Mucosa of descending colon (tissue), 3 donors: Measurements from ENCODE around the gene WHRN. TPM values are rescaled to one million over a fixed set of nuclear protein-coding genes. Genes with fewer than 3 reads are reported as not detected.

Experiments used
- ATAC-seq: fragments of 200-7000 bp; cut with Tn5 transposase; one replicate; pipeline ENCODE4 v1.9.1; 2020; ENCODE audit warnings: mild to moderate bottlenecking, moderate library complexity
- DNase-seq, 3 donors: peaks; one replicate each; pipeline ENCODE4 v3.0.0-alpha.2; 2020
- H3K36me3 ChIP-seq: fragments of 200-600 bp; one replicate; pipeline ENCODE4 v1.8.0; 2021; ENCODE audit warnings: low read depth, mild to moderate bottlenecking
- H3K4me1 ChIP-seq: fragments of 200-600 bp; one replicate; pipeline ENCODE4 v1.8.0; 2021; ENCODE audit warnings: low read depth, mild to moderate bottlenecking
- H3K4me3 ChIP-seq: fragments of 200-600 bp; one replicate; pipeline ENCODE4 v1.8.0; 2021; ENCODE audit warnings: mild to moderate bottlenecking
- H3K9me3 ChIP-seq: fragments of 200-600 bp; one replicate; pipeline ENCODE4 v1.8.0; 2021; ENCODE audit warnings: mild to moderate bottlenecking
- CTCF ChIP-seq: fragments of 200-600 bp; IDR thresholded peaks from one replicate; pipeline ENCODE4 v1.8.0; 2022; ENCODE audit warnings: antibody characterized with exemption, mild to moderate bottlenecking
- intact Hi-C, 2 donors: fragments of 100-400 bp; cut with DNase I in 1 of 2; cut with micrococcal nuclease in 1 of 2; formaldehyde crosslinking; loops; one replicate each; pipeline versions ENCODE4 v1.11.0 to v1.11.1; 2022; cut with DNase I, micrococcal nuclease
- total RNA-seq, 3 donors: library from RNA; stranded (reverse); fragmentation: NEBNext Ultra II Directional in 2 of 3; extraction: Animal tissue kit (Norgen Biotek cat#: 25700) in 2 of 3; gene quantifications; one replicate each; pipeline versions ENCODE4 v1.2.1 to v1.2.4, GENCODE V29; 2021 to 2023
- donor health status: DM: no; HTN: no; CAD: no; lungs with moderate emphysema.
- donor health status: DM: no; HTN: no; CAD: no.
- donor health status: DM: no; HTN: yes; CAD: no.

WHRN gene
- total RNA-seq, 3 donors from 2014 or later: 2.8 to 19.1 (median 4.7) TPM

DNA sequence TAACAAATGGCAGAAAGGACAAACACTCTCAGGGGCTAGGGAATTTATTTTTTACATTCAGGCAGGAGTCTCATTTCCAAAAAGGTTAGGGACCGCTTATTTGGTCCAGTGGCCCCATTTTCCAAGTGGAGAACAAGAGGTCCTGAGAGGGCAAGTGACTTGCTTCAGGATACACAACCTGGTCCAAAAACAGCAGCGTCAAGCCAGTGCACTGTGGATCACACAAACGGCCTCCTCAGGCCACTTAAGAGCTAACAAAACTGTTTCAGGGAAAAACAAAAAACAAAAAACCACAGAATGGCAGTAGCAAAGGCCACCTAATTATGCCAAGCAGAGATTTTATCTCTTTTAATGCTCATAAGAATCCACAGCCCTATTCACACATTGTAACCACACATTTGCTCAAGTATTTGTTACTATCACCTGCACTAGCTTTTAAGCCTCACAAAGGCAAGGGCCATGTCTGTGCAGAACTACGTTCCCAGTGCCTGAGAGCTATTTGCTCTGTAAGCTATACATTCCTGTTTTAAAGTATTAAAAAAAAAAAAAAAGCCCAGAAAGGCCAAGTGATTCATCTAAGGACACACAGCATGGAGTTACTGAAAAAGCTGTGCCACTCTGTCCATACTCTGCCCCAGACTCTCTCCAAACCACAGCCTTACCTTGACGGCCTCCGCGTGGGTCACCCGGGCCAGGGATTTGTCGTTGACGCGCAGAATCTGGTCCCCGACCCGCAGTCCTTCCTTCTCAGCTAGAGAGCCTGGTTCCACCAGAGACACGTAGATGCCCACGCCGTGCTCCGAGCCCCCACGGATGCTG is 1.5 kb downstream of the WHRN start:
- Histone ChIP-seq H3K9me3 (no peaks in the 10 kb centered on the region), H3K4me3 (no peak overlapping the region), H3K4me1 (peaks cover 14% of the 10 kb centered on the region), H3K36me3 (no peaks in the 10 kb centered on the region)
- no peak for ATAC-seq
- intact Hi-C loops: no loop called here
- no peak for TF ChIP-seq CTCF
- DNase-seq: no peak

- H3K4me1 ChIP-seq: peaks cover 14% of the 10 kb centered on the region
- H3K36me3 ChIP-seq: no peaks in the 10 kb centered on the region
- no peak for TF ChIP-seq CTCF
- no peaks in the 10 kb centered on the region for H3K9me3 ChIP-seq
- no peak overlapping the region for H3K4me3 ChIP-seq
- ATAC-seq (no peak), DNase-seq (no peak)
- intact Hi-C loops: no loop called here
Measured at GRCh38 chr9:114503009-114503408, 2.3 kb downstream of the WHRN start.

DNA sequence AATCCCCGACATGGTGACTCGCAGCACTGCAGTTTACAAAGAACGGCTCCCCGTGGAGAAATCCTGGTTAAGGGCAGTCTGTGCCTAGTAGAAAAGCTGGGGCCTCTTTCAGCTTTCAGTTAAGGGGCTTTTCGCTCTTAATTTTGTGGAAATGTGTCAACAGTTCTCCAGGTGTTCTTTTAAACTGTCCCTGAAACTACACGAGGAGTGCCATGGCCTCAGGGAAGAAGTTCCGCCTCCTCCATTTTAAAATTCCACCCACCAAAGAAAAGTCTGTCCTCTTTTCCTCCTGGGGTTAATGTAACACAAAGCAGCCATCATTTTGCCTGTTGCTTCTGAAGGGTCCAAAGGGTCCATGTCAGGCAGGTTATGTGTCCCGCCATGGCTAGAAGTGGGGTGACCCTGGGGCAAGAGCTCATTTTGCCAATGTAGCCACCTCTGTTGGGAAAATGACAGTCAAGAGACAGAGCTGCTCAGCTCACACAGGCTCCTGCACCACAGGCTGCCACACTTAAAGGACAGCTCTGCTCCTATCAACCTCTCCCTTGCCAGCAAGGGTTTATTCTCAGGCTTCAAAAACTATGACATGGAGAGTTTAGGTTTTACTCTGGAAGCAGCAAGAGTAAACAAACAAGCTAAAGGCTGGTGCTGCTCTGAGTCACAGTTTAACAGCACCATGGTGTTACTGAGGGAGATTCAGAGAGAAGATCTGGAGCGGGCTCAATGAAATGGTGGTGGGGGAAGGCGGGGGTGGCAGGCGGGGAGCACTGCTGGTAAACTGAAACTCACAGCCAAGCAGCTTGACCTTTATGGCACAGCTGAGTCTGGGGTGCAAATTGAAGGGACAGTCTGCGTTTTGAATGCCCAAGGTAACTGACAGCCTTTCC is 3.2 kb downstream of the WHRN start:
- DNase-seq: no peak
- no peaks in the 10 kb centered on the region for H3K36me3 ChIP-seq
- ATAC-seq: peak; percentile 3
- no peak overlapping the region for H3K4me3 ChIP-seq
- peaks cover 14% of the 10 kb centered on the region for H3K4me1 ChIP-seq
- TF ChIP-seq CTCF: no peak
- intact Hi-C loops: no loop called here
- H3K9me3 ChIP-seq: no peaks in the 10 kb centered on the region

GRCh38 chr9:114500697-114501292 is 4.5 kb downstream of the WHRN start:
- DNase-seq (no peak), ATAC-seq (no peak)
- intact Hi-C loops: no loop called here
- no peaks in the 10 kb centered on the region for H3K9me3 ChIP-seq
- no peak overlapping the region for H3K4me3 ChIP-seq
- H3K4me1 ChIP-seq: peaks cover 14% of the 10 kb centered on the region
- no peaks in the 10 kb centered on the region for H3K36me3 ChIP-seq
- no peak for TF ChIP-seq CTCF

DNA sequence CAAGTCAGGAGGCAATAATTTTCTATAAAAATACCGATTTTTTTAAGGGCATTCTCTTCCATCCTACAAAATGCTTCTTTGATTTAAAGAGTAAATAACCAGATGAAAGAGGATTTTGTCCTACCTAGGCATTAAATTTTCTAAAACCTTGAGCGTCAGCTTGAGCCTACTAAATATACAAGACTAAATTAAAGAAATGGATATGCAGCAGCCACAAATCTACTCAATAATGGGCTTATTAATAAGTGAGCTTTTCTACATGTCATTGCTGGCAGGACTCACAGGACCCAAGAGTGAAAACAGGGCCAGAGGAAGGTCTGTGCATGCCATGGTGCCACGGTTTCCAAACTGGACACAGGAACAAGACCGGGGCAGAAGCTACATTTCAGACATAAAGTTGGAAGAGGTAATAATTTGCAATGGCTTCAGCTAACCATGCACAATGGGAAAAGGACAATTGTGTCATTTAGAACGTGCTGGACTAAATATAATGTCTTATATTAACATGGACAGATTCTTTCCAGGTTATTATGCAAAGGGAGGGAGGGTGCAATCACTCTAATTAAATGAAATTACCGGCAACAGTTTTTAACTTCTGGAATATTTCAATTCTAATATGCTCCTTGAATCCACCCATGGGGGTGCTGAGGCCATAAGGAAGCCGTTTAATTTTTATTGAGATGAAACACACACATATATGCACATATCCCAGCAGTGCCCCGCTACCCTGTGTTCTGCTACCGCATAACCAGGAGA is 5.2 kb downstream of the WHRN start:
- TF ChIP-seq CTCF: no peak
- intact Hi-C loops: loop anchor here in 1 of 2 donors (10.0 kb wide), 1 partner anchor 95 kb away; no protein-coding TSS in a partner anchor
- no peak for ATAC-seq
- no peak for DNase-seq
- no peak overlapping the region for H3K4me3 ChIP-seq
- H3K9me3 ChIP-seq: no peaks in the 10 kb centered on the region
- peaks cover 14% of the 10 kb centered on the region for H3K4me1 ChIP-seq
- no peaks in the 10 kb centered on the region for H3K36me3 ChIP-seq
